Activated naive CD8-positive, alpha-beta T cell treated with anti-CD3 and anti-CD28 coated beads for 36 hours (primary cell): ENCODE measurements around the gene SEZ6. TPM values are rescaled to one million over a fixed set of nuclear protein-coding genes. Genes with fewer than 3 reads are reported as not detected.

Experiments used
- DNase-seq: peaks from one replicate; pipeline ENCODE4 v3.0.0; 2021
- H3K27ac Mint-ChIP-seq: one replicate; pipeline ENCODE4 v1.8.0; 2022; ENCODE audit warnings: mild to moderate bottlenecking, moderate library complexity, mixed read lengths
- H3K27me3 Mint-ChIP-seq: one replicate; pipeline ENCODE4 v1.8.0; 2022; ENCODE audit warnings: mild to moderate bottlenecking, mixed read lengths
- H3K36me3 Mint-ChIP-seq: one replicate; pipeline ENCODE4 v1.8.0; 2021; ENCODE audit warnings: mild to moderate bottlenecking, mixed read lengths
- H3K4me1 Mint-ChIP-seq: one replicate; pipeline ENCODE4 v1.8.0; 2021; ENCODE audit warnings: mixed read lengths
- H3K4me3 Mint-ChIP-seq: one replicate; pipeline ENCODE4 v1.8.0; 2022; ENCODE audit warnings: mild to moderate bottlenecking, moderate library complexity, mixed read lengths
- H3K9me3 Mint-ChIP-seq: one replicate; pipeline ENCODE4 v1.8.0; 2022; ENCODE audit warnings: mixed read lengths
- total RNA-seq, 2 experiments: library from RNA; stranded (reverse); gene quantifications; one replicate each; pipeline ENCODE4 v1.2.3, GENCODE V29; 2021

Gene SEZ6
- total RNA-seq, 2 experiments from 2014 or later: not detected

GRCh38 chr17:28997806-28998205 is 8.0 kb downstream of the SEZ6 start:
- no peak for DNase-seq
- Mint-ChIP-seq H3K4me3 (no peak overlapping the region), H3K27ac (no peak overlapping the region), H3K36me3 (no peaks in the 10 kb centered on the region), H3K9me3 (no peaks in the 10 kb centered on the region), H3K4me1 (no peaks in the 10 kb centered on the region), H3K27me3 (peaks cover 22% of the 10 kb centered on the region)

DNA sequence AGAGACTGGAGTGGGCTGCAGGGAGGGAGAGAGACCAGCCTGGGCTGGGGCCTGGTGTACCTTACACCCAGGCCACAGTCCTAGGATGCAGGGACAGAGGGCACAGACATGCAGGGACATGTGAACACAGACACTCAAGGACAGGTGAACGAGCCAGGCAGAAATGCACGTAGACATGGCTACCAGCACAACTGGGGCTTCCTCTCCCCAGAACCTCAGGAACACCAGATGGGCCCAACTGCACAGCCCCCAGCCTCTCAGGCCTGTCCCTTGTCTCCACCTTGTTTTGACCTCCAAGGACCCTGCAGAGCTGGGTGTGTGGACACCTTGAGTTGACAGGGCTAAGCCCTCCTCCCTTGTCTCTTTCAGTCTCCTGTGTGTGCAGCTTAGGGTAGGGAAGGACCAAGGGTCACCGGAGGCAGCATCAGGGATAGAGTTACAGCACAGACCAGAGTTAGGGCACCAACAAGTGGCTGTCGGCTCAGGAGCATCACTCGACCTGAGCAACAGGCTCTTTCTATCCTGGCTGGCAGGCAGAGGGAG is 9.2 kb downstream of the SEZ6 start:
- Mint-ChIP-seq H3K4me1 (no peaks in the 10 kb centered on the region), H3K36me3 (no peaks in the 10 kb centered on the region), H3K9me3 (no peaks in the 10 kb centered on the region), H3K27me3 (peaks cover 19% of the 10 kb centered on the region), H3K27ac (no peak overlapping the region), H3K4me3 (no peak overlapping the region)
- DNase-seq: no peak

DNA sequence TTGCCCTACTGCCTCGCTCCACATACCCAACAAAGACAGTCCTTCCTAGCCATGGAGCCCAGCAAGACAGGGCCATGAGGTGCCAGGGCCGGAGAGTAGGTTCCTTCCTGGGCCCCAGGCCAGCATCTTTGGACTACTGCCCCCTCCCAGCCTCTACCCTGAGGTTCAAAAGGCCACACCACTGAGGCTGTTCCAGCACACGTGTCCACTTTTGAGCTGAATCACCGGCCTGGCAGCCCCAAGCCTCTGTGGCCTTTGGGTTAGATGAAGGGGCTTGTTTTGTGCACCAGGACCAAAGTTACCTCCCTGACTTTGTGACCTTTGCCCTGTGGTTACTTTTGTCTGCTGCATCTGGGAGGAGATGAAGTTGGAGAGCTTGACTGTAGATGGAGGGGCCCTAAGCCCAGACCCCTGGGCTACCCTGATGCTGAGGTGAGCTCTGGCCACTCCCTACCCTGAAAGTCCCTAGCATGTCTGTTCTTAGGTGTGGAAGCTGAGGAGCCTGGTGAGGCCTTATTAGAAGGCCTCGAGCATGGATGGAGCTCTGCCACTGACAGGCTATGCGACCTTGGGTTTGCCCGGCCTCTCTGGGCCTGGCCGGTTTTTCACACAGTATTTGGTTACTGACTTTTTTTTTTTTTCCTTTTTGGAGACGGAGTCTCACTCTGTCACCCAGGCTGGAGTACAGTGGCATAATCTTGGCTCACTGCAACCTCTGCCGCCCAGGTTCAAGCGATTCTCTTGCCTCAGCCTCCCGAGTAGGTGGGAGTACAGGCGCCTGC is 12.0 kb downstream of the SEZ6 start:
- no peaks in the 10 kb centered on the region for H3K36me3 Mint-ChIP-seq

DNA sequence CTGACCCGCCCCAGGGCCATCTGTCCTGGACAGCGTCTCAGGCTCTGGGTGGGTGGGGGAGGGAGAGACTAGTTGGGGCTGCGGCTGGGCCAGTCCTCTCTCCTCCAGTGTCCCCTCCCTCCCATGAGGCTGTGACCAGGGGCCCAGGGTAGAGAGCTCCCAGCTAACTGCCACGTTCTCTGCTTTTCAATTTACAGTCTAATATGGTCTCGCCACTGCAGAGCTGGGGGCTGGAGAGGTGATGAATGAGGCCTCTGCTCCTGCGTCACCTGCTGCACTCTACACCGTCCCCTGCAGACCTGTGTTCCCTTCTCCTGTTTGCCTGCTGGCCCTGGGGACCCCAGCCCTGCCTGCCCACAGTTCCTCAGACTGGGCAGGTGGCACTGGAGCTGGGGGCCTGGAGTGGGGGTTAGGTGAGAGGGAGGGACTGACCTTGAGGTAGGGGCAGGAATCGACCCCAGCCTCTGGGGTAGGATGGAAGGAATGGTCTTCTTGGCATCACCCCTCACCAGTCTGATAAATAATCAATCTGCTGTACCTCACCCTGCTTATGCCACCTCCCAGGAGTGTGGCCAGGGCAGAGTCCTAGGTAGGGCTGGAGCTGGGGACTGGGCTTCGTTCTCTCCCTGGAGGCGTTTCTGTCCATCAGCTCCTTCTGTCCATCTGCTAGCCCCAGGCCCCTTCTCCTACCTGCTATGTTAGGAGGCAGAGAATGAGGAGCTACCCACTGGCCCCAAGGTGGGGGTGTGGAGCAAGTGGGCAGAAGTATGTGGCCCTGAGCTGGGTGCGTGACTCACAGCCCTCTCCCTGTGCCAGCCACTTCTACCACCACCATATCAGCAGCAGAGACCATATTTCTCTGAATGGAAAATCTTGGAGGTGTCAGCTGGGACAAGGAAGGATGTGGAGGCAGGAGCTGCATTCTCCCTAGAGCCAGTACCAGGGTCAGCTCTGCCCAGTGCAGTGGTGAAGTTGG is 12.9 kb downstream of the SEZ6 start:
- Mint-ChIP-seq H3K9me3 (no peaks in the 10 kb centered on the region), H3K4me1 (no peaks in the 10 kb centered on the region), H3K27ac (no peak overlapping the region)

More for the DNA sequence above, 12.0 kb downstream of the SEZ6 start:
- no peaks in the 10 kb centered on the region for H3K4me1 Mint-ChIP-seq
- no peak for DNase-seq
- H3K4me3 Mint-ChIP-seq: no peak overlapping the region
- H3K27ac Mint-ChIP-seq: no peak overlapping the region
- H3K9me3 Mint-ChIP-seq: no peaks in the 10 kb centered on the region
- H3K27me3 Mint-ChIP-seq: peaks cover 16% of the 10 kb centered on the region

DNA sequence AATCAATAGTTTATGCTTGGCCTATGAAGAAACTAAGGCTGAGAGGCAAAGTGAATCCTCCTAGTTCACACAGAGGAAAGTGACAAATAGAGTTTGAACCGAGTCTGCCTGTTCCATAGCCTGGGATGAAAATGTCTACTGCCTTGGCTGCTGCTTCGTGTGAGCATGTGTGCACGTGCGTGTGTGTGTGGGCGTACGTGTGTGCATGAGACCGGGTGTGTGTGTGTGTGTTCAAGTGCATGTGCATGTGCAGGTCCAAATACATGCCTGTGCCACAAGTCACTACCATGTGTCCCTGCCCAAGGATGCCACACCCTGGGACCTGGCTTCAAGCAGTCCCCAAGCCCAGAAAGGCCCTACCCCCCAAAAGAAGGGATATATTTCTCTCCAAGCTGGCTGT is 13.6 kb downstream of the SEZ6 start:
- H3K4me3 Mint-ChIP-seq: no peak overlapping the region
- H3K27ac Mint-ChIP-seq: no peak overlapping the region
- DNase-seq: no peak
- no peaks in the 10 kb centered on the region for H3K36me3 Mint-ChIP-seq
- H3K4me1 Mint-ChIP-seq: no peaks in the 10 kb centered on the region
- peaks cover 12% of the 10 kb centered on the region for H3K27me3 Mint-ChIP-seq
- H3K9me3 Mint-ChIP-seq: no peaks in the 10 kb centered on the region

More for the DNA sequence above, 12.9 kb downstream of the SEZ6 start:
- H3K4me3 Mint-ChIP-seq: no peak overlapping the region
- H3K36me3 Mint-ChIP-seq: no peaks in the 10 kb centered on the region
- no peak for DNase-seq
- H3K27me3 Mint-ChIP-seq: peaks cover 15% of the 10 kb centered on the region

GRCh38 chr17:28991779-28992178 is 14.1 kb downstream of the SEZ6 start:
- no peak for DNase-seq
- H3K36me3 Mint-ChIP-seq: no peaks in the 10 kb centered on the region
- no peak overlapping the region for H3K27ac Mint-ChIP-seq
- no peak overlapping the region for H3K4me3 Mint-ChIP-seq
- no peaks in the 10 kb centered on the region for H3K4me1 Mint-ChIP-seq
- H3K27me3 Mint-ChIP-seq: peaks cover 12% of the 10 kb centered on the region
- no peaks in the 10 kb centered on the region for H3K9me3 Mint-ChIP-seq

GRCh38 chr17:28989028-28989427 is 16.8 kb downstream of the SEZ6 start:
- DNase-seq: no peak
- Mint-ChIP-seq H3K36me3 (no peaks in the 10 kb centered on the region), H3K4me3 (no peak overlapping the region), H3K27ac (no peak overlapping the region), H3K27me3 (peaks cover 6% of the 10 kb centered on the region), H3K9me3 (no peaks in the 10 kb centered on the region), H3K4me1 (no peaks in the 10 kb centered on the region)

GRCh38 chr17:28988475-28988874 is 17.4 kb downstream of the SEZ6 start:
- H3K27me3 Mint-ChIP-seq: peaks cover 6% of the 10 kb centered on the region
- H3K9me3 Mint-ChIP-seq: no peaks in the 10 kb centered on the region
- H3K4me3 Mint-ChIP-seq: no peak overlapping the region
- no peak for DNase-seq
- H3K4me1 Mint-ChIP-seq: peaks cover 2% of the 10 kb centered on the region
- H3K27ac Mint-ChIP-seq: no peak overlapping the region
- no peaks in the 10 kb centered on the region for H3K36me3 Mint-ChIP-seq

GRCh38 chr17:28986714-28987655 is 18.8 kb downstream of the SEZ6 start:
- peaks cover 11% of the 10 kb centered on the region for H3K9me3 Mint-ChIP-seq
- H3K27ac Mint-ChIP-seq: no peak overlapping the region
- H3K4me3 Mint-ChIP-seq: no peak overlapping the region
- peaks cover 12% of the 10 kb centered on the region for H3K36me3 Mint-ChIP-seq
- DNase-seq: no peak
- peaks cover 6% of the 10 kb centered on the region for H3K27me3 Mint-ChIP-seq
- peaks cover 17% of the 10 kb centered on the region for H3K4me1 Mint-ChIP-seq

GRCh38 chr17:28985950-28986713 is 19.7 kb downstream of the SEZ6 start:
- H3K27ac Mint-ChIP-seq: no peak overlapping the region
- peaks cover 14% of the 10 kb centered on the region for H3K36me3 Mint-ChIP-seq
- DNase-seq: no peak
- peaks cover 11% of the 10 kb centered on the region for H3K9me3 Mint-ChIP-seq
- H3K27me3 Mint-ChIP-seq: peaks cover 6% of the 10 kb centered on the region
- peaks cover 19% of the 10 kb centered on the region for H3K4me1 Mint-ChIP-seq
- H3K4me3 Mint-ChIP-seq: no peak overlapping the region

GRCh38 chr17:28983286-28984230 is 22.3 kb downstream of the SEZ6 start:
- H3K4me3 Mint-ChIP-seq: no peak overlapping the region
- H3K27me3 Mint-ChIP-seq: peaks cover 6% of the 10 kb centered on the region
- H3K36me3 Mint-ChIP-seq: peaks cover 14% of the 10 kb centered on the region
- no peak for DNase-seq
- H3K4me1 Mint-ChIP-seq: peaks cover 19% of the 10 kb centered on the region
- H3K27ac Mint-ChIP-seq: peak overlapping the region; percentile 96
- H3K9me3 Mint-ChIP-seq: peaks cover 11% of the 10 kb centered on the region

- Mint-ChIP-seq H3K4me1 (peaks cover 20% of the 10 kb centered on the region), H3K27me3 (peaks cover 4% of the 10 kb centered on the region), H3K9me3 (peaks cover 11% of the 10 kb centered on the region), H3K36me3 (peaks cover 14% of the 10 kb centered on the region), H3K4me3 (no peak overlapping the region), H3K27ac (peak overlapping the region; percentile 96)
- DNase-seq: peak; percentile 53
Measured at GRCh38 chr17:28982131-28982793, 23.6 kb downstream of the SEZ6 start.
